ENCODE measurements around the gene TMEM229B.

- TF ChIP-seq SMC3 (IDR thresholded peaks at IDR 0.05; ENCODE audit: low read depth, low read length): no peak
- TF ChIP-seq BHLHE40 (IDR thresholded peaks at IDR 0.05; ENCODE audit: low read depth, low read length): no peak
- TF ChIP-seq, protein P1, sequence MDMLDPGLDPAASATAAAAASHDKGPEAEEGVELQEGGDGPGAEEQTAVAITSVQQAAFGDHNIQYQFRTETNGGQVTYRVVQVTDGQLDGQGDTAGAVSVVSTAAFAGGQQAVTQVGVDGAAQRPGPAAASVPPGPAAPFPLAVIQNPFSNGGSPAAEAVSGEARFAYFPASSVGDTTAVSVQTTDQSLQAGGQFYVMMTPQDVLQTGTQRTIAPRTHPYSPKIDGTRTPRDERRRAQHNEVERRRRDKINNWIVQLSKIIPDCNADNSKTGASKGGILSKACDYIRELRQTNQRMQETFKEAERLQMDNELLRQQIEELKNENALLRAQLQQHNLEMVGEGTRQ (IDR thresholded peaks at IDR 0.05; ENCODE audit: low read depth, low read length): no peak
Observed at GRCh38 chr14:67514650-67515385, 26.3 kb upstream of the TMEM229B start.
